Mammary epithelial cell (primary cell): ENCODE measurements around the gene DTNBP1.

Experiments used
- CTCF ChIP-seq, 2 donors: IDR thresholded peaks in 1 of 2; conservative IDR thresholded peaks in 1 of 2; 2 replicates each; pipeline ENCODE4 v1.5.1; 2011 to 2012; ENCODE audit warnings: inconsistent platforms in 2 of 2, low read length in 2 of 2, mild to moderate bottlenecking in 2 of 2, control low read depth in 1 of 2, low read depth in 1 of 2; ENCODE audit not compliant: insufficient read depth in 1 of 2; ENCODE audit errors: extremely low read depth in 1 of 2
- EZH2 ChIP-seq: IDR thresholded peaks from 2 replicates; pipeline ENCODE4 v1.6.1; 2012; ENCODE audit warnings: low read length, inconsistent platforms, borderline replicate concordance

DNA sequence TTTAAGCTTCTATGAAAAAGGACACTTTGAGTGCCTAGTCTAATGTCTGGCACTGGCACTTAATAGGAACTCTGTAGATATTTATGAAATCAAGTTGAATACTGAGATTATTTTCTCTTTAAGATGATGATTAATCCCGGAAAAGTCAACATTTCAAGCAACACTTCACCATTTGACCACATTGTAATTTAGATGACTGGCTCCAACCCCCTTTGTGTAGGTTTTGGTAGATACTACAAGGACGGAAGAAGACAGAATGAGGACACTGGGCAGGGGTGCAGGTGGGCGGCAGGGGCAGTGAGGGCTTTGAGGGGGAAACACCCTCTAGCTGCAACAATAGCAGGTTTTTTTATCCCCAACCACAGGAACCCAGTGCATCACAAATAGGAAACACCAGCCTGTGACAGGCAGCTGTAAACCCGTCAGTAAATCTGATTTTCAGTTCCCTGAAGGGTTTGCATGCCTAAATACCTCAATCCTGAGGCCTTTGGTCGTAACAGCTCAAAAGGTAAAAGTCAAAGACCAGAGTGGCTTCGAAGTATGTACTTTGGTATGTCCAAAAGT is 4.6 kb downstream of the DTNBP1 start:
- TF ChIP-seq CTCF (conservative IDR thresholded peaks at IDR 0.05 in 1 of 2, IDR thresholded peaks at IDR 0.05 in 1 of 2; ENCODE audit: extremely low read depth in 1 of 2, insufficient read depth in 1 of 2, low read depth in 1 of 2, low read length in 2 of 2) (no peak), EZH2 (no peak)
